GM10266 (cell line): ENCODE results near the gene RRAS.

Source experiments
- DNase-seq: peaks from one replicate; pipeline ENCODE4 v3.0.0; 2012; ENCODE audit errors: extremely low spot score
- CTCF ChIP-seq: IDR thresholded peaks from 2 replicates; pipeline ENCODE4 v1.5.1; 2012; ENCODE audit warnings: mild to moderate bottlenecking, low read depth; ENCODE audit not compliant: control insufficient read depth, insufficient read depth; ENCODE audit errors: missing control alignments

Gene RRAS

DNA sequence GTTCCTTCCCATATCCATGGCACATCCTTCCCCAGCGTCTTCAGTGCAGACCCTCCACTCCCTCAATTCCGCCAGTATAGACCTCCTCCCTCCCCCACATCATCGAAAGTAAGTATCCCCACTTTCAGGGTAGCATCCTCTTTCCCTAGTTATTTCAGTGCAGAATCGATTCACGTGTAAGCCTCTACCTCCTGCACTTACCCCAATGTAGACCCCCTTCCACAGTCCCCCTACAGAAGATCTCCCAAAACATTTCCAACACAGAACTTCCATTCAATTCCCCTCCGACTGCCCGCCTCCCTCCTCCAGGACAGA lies 25.1 kb upstream of the RRAS start:
- no peak for TF ChIP-seq CTCF

GRCh38 chr19:49664171-49665035 lies 24.5 kb upstream of the RRAS start:
- DNase-seq = peak; percentile 91
- no peak for TF ChIP-seq CTCF

More for the DNA sequence above, 25.1 kb upstream of the RRAS start:
- DNase-seq = no peak

DNA sequence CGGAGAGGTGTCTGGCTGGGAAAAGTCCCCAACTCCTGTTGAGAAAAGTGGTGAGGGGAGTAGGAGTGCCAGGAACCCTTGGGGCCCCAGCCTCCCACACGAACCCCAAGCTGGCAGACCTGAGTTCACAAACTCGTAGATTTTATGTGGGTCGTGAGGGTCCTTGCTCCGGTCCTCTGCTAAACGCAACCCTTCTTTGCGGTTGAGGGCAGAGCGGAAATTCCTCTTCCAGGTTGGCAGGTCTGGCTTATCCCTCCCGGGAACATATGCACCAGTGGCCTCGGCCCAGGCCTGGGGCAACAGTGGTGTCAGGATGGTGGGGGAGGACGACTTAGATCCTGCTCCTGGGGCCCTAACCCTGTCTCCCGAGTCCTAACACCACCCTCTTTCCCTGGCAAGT lies 23.3 kb upstream of the RRAS start:
- DNase-seq = no peak
- no peak for TF ChIP-seq CTCF

DNA sequence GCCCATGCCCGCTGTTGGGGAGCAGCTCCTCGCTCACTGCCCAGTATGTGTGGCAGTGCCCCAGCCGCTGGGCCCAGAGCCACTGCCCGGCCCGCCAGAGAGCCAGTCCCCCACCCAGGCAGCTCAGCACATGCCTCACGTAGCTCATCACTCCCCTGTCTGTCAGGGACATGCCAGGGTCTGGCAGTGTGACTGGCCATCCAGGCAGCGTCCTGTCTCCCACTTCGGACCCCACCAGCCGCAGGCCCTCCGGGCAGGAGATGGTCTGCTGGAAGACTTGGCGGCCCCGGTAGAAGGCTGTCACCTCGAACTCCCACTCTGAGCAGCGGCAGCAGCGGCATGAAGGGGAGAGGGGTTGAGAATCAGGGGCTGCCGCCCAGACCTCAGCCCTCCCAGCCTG lies 22.1 kb upstream of the RRAS start:
- DNase-seq = no peak
- TF ChIP-seq CTCF = no peak

DNA sequence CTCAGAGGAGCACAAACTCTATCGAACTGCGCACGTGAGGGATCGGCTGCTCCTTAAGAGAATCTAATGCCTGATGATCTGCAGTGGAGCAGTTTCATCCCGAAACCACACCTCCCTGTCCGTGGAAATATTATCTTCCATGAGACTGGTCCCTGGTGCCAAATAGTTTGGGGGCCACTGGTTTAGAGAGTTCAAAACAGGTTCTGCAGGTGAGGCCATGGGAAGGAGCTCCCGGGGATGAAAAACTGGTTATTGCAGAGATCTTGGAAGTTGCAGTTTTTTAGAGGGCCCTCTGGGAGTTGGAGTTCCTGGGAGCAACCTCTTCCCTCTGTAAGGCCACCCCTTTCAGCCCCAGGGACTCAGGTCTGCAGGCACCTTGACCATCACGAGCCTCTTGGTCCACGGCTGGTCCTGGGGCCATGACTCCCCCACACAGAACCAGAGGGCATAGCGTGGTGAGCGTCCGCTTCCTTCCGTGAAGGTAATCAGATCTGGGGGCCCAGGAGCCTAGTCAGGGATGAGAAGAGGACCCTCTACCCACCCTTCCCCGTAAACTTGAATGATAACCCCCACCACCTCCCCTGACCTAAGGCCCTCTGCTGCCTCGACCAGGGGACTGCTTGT lies 20.5 kb upstream of the RRAS start:
- no peak for TF ChIP-seq CTCF
- DNase-seq = no peak

DNA sequence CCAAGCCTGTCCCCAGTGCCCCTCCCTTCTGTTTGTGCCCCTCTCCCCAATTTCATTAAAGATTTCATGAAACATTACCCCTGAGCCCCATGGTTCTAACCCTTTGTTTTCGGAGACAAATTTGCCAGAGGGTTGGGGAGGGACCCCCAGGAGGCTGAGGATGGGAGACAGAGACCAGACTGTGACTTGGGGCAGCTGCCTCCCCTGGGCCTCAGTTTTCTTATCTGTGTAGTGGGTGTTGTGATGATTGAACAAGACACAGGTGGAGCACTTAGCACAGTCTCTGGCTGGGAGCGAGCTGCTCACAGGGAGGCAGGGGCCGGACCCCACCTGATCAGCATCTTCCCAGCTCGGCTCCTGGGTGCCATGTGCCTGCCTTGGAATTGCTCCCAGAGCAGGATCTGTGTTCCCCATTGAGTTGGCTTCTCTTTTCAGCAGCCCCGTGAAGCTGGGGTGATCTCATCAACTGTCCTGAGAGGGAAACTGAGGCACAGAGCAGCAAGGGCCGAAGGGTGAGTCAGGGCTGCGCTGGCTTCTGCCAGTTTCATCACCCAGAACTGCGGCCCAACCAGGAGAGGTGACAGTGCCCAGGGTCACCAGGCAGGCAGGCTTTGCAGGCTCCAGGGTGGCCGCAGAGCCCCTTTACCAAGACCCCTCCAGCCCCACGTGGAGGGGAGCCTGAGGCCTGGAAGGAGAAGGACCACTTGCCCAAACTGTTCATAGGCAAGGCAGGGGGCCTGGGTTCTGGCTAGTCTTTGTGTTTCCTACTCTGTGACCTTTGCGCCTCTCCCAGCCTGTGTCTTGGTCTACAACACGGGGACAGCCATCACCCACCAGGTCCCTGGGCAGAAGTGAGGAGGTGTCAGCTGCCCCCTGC lies 18.9 kb upstream of the RRAS start:
- no peak for TF ChIP-seq CTCF
- DNase-seq = no peak

GRCh38 chr19:49658139-49658517 lies 18.2 kb upstream of the RRAS start:
- no peak for TF ChIP-seq CTCF
- DNase-seq = no peak
